ENCODE results near the gene TBC1D21.

TBC1D21 gene

GRCh38 chr15:73894133-73894814 lies 20.9 kb downstream of the TBC1D21 start:
- H3K4me3 ChIP-seq (ENCODE audit: low read depth, low read length), result no peak overlapping the region
- TF ChIP-seq CTCF (IDR thresholded peaks at IDR 0.05; ENCODE audit: low read depth, low read length, missing control alignments), result no peak
- no peak for DNase-seq (ENCODE audit: low read depth)

GRCh38 chr15:73897441-73898261 lies 24.3 kb downstream of the TBC1D21 start:
- peak; percentile 95 for TF ChIP-seq CTCF (IDR thresholded peaks at IDR 0.05; ENCODE audit: low read depth, low read length, missing control alignments)
- no peak overlapping the region for H3K4me3 ChIP-seq (ENCODE audit: low read depth, low read length)
- peak; percentile 2 for DNase-seq (ENCODE audit: low read depth)

- H3K4me3 ChIP-seq (ENCODE audit: low read depth, low read length), result no peak overlapping the region
- no peak for TF ChIP-seq CTCF (IDR thresholded peaks at IDR 0.05; ENCODE audit: low read depth, low read length, missing control alignments)
- no peak for DNase-seq (ENCODE audit: low read depth)
These were observed 26.1 kb downstream of the TBC1D21 start for GRCh38 chr15:73899197-73900094.

- TF ChIP-seq CTCF (IDR thresholded peaks at IDR 0.05; ENCODE audit: low read depth, low read length, missing control alignments), result no peak
- no peak for DNase-seq (ENCODE audit: low read depth)
- H3K4me3 ChIP-seq (ENCODE audit: low read depth, low read length), result no peak overlapping the region
These were observed 26.8 kb downstream of the TBC1D21 start for GRCh38 chr15:73900095-73900712.

- DNase-seq (ENCODE audit: low read depth), result no peak
- TF ChIP-seq CTCF (IDR thresholded peaks at IDR 0.05; ENCODE audit: low read depth, low read length, missing control alignments), result no peak
- H3K4me3 ChIP-seq (ENCODE audit: low read depth, low read length), result no peak overlapping the region
These were observed 27.9 kb downstream of the TBC1D21 start for GRCh38 chr15:73901126-73901810.
